Measurements from ENCODE around the gene SUCLG2.

DNA sequence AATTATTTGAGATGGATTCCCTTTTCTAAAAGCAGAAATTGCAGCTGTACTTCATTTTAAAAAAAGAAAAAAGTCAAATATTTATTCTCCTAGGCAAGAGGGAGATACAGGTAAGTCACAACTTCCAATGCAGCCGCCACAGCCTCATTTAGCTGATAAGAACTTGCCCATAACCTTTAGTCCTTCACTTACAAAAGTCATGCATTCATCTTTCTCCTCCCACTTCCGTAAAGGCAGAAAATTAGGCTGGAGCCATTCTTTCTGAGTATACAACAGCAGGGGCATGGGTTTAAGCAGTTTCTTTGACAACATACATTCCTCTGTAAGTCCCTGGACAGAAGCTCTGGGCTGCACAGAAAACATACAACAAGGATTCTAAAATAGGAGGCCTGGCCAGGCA lies 4.3 kb downstream of the SUCLG2 start:
- TF ChIP-seq POLR2A (IDR thresholded peaks at IDR 0.05; ENCODE audit: low read depth, low read length), result no peak
- TF ChIP-seq, protein P1, sequence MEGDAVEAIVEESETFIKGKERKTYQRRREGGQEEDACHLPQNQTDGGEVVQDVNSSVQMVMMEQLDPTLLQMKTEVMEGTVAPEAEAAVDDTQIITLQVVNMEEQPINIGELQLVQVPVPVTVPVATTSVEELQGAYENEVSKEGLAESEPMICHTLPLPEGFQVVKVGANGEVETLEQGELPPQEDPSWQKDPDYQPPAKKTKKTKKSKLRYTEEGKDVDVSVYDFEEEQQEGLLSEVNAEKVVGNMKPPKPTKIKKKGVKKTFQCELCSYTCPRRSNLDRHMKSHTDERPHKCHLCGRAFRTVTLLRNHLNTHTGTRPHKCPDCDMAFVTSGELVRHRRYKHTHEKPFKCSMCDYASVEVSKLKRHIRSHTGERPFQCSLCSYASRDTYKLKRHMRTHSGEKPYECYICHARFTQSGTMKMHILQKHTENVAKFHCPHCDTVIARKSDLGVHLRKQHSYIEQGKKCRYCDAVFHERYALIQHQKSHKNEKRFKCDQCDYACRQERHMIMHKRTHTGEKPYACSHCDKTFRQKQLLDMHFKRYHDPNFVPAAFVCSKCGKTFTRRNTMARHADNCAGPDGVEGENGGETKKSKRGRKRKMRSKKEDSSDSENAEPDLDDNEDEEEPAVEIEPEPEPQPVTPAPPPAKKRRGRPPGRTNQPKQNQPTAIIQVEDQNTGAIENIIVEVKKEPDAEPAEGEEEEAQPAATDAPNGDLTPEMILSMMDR (conservative IDR thresholded peaks at IDR 0.05; ENCODE audit: low read depth, low read length), result no peak

All from IMR-90 (cell line).